ENCODE results near the gene TASOR. TPM values are rescaled to one million over a fixed set of nuclear protein-coding genes. Genes with fewer than 3 reads are reported as not detected.

Gene TASOR
- total RNA-seq, 2 experiments from 2014 or later = 58.6 to 61.4 TPM

GRCh38 chr3:56691165-56692000 is 8.3 kb upstream of the TASOR start:
- ATAC-seq (no peak), DNase-seq (no peak)
- no peaks in the 10 kb centered on the region for H3K36me3 Mint-ChIP-seq (ENCODE audit: low read depth)
- no peak for TF ChIP-seq CTCF (IDR thresholded peaks at IDR 0.05)
- CTCF ChIA-PET = interaction anchor here (1.0 to 1.1 kb wide), 2 partner anchors 15 to 125 kb away, joined by 3 read pairs; no protein-coding TSS in a partner anchor
- H3K4me1 Mint-ChIP-seq (ENCODE audit: low read depth) = peaks cover 48% of the 10 kb centered on the region
- POLR2A ChIA-PET = interaction anchor here (1.0 kb wide), 1 partner anchor 8 kb away, joined by 4 read pairs; the partner anchor contains the start of gene TASOR
- H3K4me3 Mint-ChIP-seq = no peak overlapping the region
- H3K9me3 Mint-ChIP-seq = no peaks in the 10 kb centered on the region
- H3K27ac Mint-ChIP-seq = no peak overlapping the region
- intact Hi-C loops (cut with micrococcal nuclease) = no loop called here
- H3K27me3 Mint-ChIP-seq = no peaks in the 10 kb centered on the region

- H3K27ac Mint-ChIP-seq = no peak overlapping the region
- ChIA-PET CTCF (interaction anchor here (1.4 kb wide), 1 partner anchor 300 kb away, joined by 5 read pairs; no protein-coding TSS in a partner anchor), POLR2A (no interaction called here)
- no peaks in the 10 kb centered on the region for H3K9me3 Mint-ChIP-seq
- peaks cover 29% of the 10 kb centered on the region for H3K4me1 Mint-ChIP-seq (ENCODE audit: low read depth)
- DNase-seq (no peak), ATAC-seq (no peak)
- no peak for TF ChIP-seq CTCF (IDR thresholded peaks at IDR 0.05)
- peaks cover 3% of the 10 kb centered on the region for H3K36me3 Mint-ChIP-seq (ENCODE audit: low read depth)
- no peak overlapping the region for H3K4me3 Mint-ChIP-seq
- no peaks in the 10 kb centered on the region for H3K27me3 Mint-ChIP-seq
- intact Hi-C loops (cut with micrococcal nuclease) = no loop called here
Observed at GRCh38 chr3:56689303-56689702, 6.2 kb upstream of the TASOR start.

- no peak overlapping the region for H3K4me3 Mint-ChIP-seq
- CTCF ChIA-PET = no interaction called here
- DNase-seq = no peak
- POLR2A ChIA-PET = no interaction called here
- peaks cover 21% of the 10 kb centered on the region for H3K4me1 Mint-ChIP-seq (ENCODE audit: low read depth)
- intact Hi-C loops (cut with micrococcal nuclease) = no loop called here
- no peaks in the 10 kb centered on the region for H3K27me3 Mint-ChIP-seq
- peaks cover 12% of the 10 kb centered on the region for H3K36me3 Mint-ChIP-seq (ENCODE audit: low read depth)
- peaks cover 4% of the 10 kb centered on the region for H3K9me3 Mint-ChIP-seq
- ATAC-seq = no peak
- H3K27ac Mint-ChIP-seq = no peak overlapping the region
- no peak for TF ChIP-seq CTCF (IDR thresholded peaks at IDR 0.05)
Observed at GRCh38 chr3:56688191-56688590, 5.1 kb upstream of the TASOR start.

- DNase-seq = no peak
- no peak for ATAC-seq
- POLR2A ChIA-PET = interaction anchor here (1.0 to 2.9 kb wide), 2 partner anchors 9 to 117 kb away, joined by 3 to 6 read pairs; partner anchors contain the start of gene ARHGEF3
- peaks cover 33% of the 10 kb centered on the region for H3K4me1 Mint-ChIP-seq (ENCODE audit: low read depth)
- H3K27me3 Mint-ChIP-seq = no peaks in the 10 kb centered on the region
- peak overlapping the region; percentile 5 for H3K4me3 Mint-ChIP-seq
- peaks cover 4% of the 10 kb centered on the region for H3K9me3 Mint-ChIP-seq
- CTCF ChIA-PET = no interaction called here
- peaks cover 43% of the 10 kb centered on the region for H3K36me3 Mint-ChIP-seq (ENCODE audit: low read depth)
- TF ChIP-seq CTCF (IDR thresholded peaks at IDR 0.05) = no peak
- peak overlapping the region; percentile 52 for H3K27ac Mint-ChIP-seq
- intact Hi-C loops (cut with micrococcal nuclease) = no loop called here
Observed at GRCh38 chr3:56684029-56684428, 964 bp upstream of the TASOR start.
